Uterus (tissue), 4 donors: ENCODE results near the gene ITGA11. TPM values are rescaled to one million over a fixed set of nuclear protein-coding genes. Genes with fewer than 3 reads are reported as not detected.

Source experiments
- DNase-seq, 2 donors: peaks; one replicate each; pipeline ENCODE4 v3.0.0-alpha.2; 2019 to 2020
- H3K27ac ChIP-seq, 2 donors: fragments of 200-600 bp; sonication (generic); 1 replicate in 1 of 2; 2 replicates in 1 of 2; pipeline ENCODE4 v1.5.1; 2016 to 2018
- H3K27me3 ChIP-seq, 2 donors: fragments of 200-600 bp; sonication (generic); one replicate each; pipeline ENCODE4 v1.5.1; 2018 to 2019; ENCODE audit warnings: control low read depth in 1 of 2
- H3K36me3 ChIP-seq, 2 donors: fragments of 200-600 bp; sonication (generic); one replicate each; pipeline ENCODE4 v1.5.1; 2019; ENCODE audit warnings: control low read depth in 1 of 2
- H3K4me1 ChIP-seq, 2 donors: fragments of 200-600 bp; sonication (generic); one replicate each; pipeline ENCODE4 v1.5.1; 2018 to 2019; ENCODE audit warnings: control low read depth in 1 of 2
- H3K4me3 ChIP-seq, 2 donors: fragments of 200-600 bp; sonication (generic); 1 replicate in 1 of 2; 2 replicates in 1 of 2; pipeline ENCODE4 v1.5.1; 2018 to 2019; ENCODE audit warnings: mild to moderate bottlenecking in 1 of 2
- H3K9me3 ChIP-seq, 2 donors: fragments of 200-600 bp; sonication (generic); one replicate each; pipeline ENCODE4 v1.5.1; 2019; ENCODE audit warnings: control low read depth in 1 of 2
- CTCF ChIP-seq, 4 experiments: fragments of 200-600 bp in 2 of 4; fragments of 450-650 bp in 2 of 4; sonication (generic) in 2 of 4; IDR thresholded peaks; one replicate each; pipeline ENCODE4 v1.5.1; 2016 to 2019; ENCODE audit warnings: antibody characterized with exemption in 4 of 4, mild to moderate bottlenecking in 2 of 4, moderate library complexity in 1 of 4
- POLR2A ChIP-seq, 2 donors: fragments of 450-650 bp; IDR thresholded peaks; one replicate each; pipeline ENCODE4 v1.6.1; 2016; ENCODE audit warnings: antibody characterized with exemption in 2 of 2, mild to moderate bottlenecking in 1 of 2, moderate library complexity in 1 of 2
- intact Hi-C: fragments of 100-400 bp; cut with DNase I; formaldehyde crosslinking; loops from one replicate; pipeline ENCODE4 v1.15.1; 2023; ENCODE audit warnings: low total_unique reads
- total RNA-seq, 4 donors: library from RNA; depleted of rRNA in 3 of 4; stranded (reverse); fragments of >200 nt in 3 of 4; gene quantifications; one replicate each; pipeline versions ENCODE4 v1.1.0 to v1.2.4, GENCODE V29; 2014 to 2023
- donor health status: DM: yes; HTN: yes; CAD: no.

The ITGA11 gene
- total RNA-seq, 4 donors from 2014 or later = 37.3 to 106 (median 61.1) TPM

GRCh38 chr15:68249058-68249713, 182.8 kb downstream of the ITGA11 start:
- Histone ChIP-seq H3K9me3 (no peaks in the 10 kb centered on the region), H3K27me3 (no peaks in the 10 kb centered on the region), H3K4me3 (no peak overlapping the region), H3K27ac (no peak overlapping the region), H3K36me3 (no peaks in the 10 kb centered on the region), H3K4me1 (no peaks in the 10 kb centered on the region)
- no peak for TF ChIP-seq CTCF (IDR thresholded peaks at IDR 0.05)
- TF ChIP-seq POLR2A (IDR thresholded peaks at IDR 0.05) = no peak
- DNase-seq = no peak
- intact Hi-C loops = no loop called here

Other genes with a start within 250 kb of the ITGA11 start
- gene CALML4, start 226.8 kb downstream of the ITGA11 start, total RNA-seq = 10 to 100 TPM in 1 of 4 donors, 1 to 10 TPM in 2, under 1 TPM in 1; 0.88 to 13.8 (median 8.3) TPM
- gene CLN6, start 202.4 kb downstream of the ITGA11 start, total RNA-seq = 10 to 100 TPM in 2 of 4 donors, 1 to 10 TPM in 2; 1.8 to 34.0 (median 13.1) TPM
- 100 to 1,000 TPM in 2 of 4 donors, 10 to 100 TPM in 2; 39.4 to 130 (median 77.4) TPM for gene FEM1B, start 154.4 kb downstream of the ITGA11 start, total RNA-seq
- 10 to 100 TPM in 1 of 4 donors, 1 to 10 TPM in 3; 1.3 to 18.2 (median 7.0) TPM for gene CORO2B, start 146.8 kb upstream of the ITGA11 start, total RNA-seq